K562 (cell line): ENCODE measurements around the gene SOST. TPM values are rescaled to one million over a fixed set of nuclear protein-coding genes. Genes with fewer than 3 reads are reported as not detected.
A peak's percentile ranks its signal among the peaks of the same experiment; 100 is the strongest.

Source experiments
- BRF1 ChIP-seq: IDR thresholded peaks from 3 replicates; pipeline ENCODE4 v1.6.1; 2011; ENCODE audit warnings: borderline replicate concordance, mild to moderate bottlenecking; ENCODE audit not compliant: insufficient read length; ENCODE audit errors: extremely low read depth
- FOXK1 ChIP-seq: sonication (generic); formaldehyde crosslinking; IDR thresholded peaks from 2 replicates; pipeline ENCODE4 v1.8.0; 2022; ENCODE audit warnings: missing genetic modification reagents, mild to moderate bottlenecking, borderline replicate concordance
- HNRNPK ChIP-seq: fragments of 200-400 bp; formaldehyde crosslinking; IDR thresholded peaks from one replicate; pipeline ENCODE4 v1.6.1; 2018; ENCODE audit warnings: mild to moderate bottlenecking, low read depth, low read length; ENCODE audit not compliant: poor library complexity, severe bottlenecking
- LCOR ChIP-seq: sonication (generic); formaldehyde crosslinking; IDR thresholded peaks from 2 replicates; pipeline ENCODE4 v1.8.0; 2022; ENCODE audit warnings: mild to moderate bottlenecking, missing genetic modification reagents
- NFYB ChIP-seq: IDR thresholded peaks from 2 replicates; pipeline ENCODE4 v1.6.1; 2011; ENCODE audit warnings: mild to moderate bottlenecking, moderate library complexity; ENCODE audit not compliant: insufficient read length; ENCODE audit errors: extremely low read depth
- PML ChIP-seq: IDR thresholded peaks from 2 replicates; pipeline ENCODE4 v1.6.1; 2012; ENCODE audit warnings: low read length, inconsistent platforms
- POLR2G ChIP-seq: fragments of 200-400 bp; formaldehyde crosslinking; IDR thresholded peaks from 2 replicates; pipeline ENCODE4 v1.6.1; 2017; ENCODE audit warnings: low read depth, mild to moderate bottlenecking, antibody characterized with exemption, low read length, moderate library complexity
- REST ChIP-seq, 2 experiments: fragments of 450-650 bp; formaldehyde crosslinking in 1 of 2; IDR thresholded peaks; 2 replicates each; pipeline versions ENCODE4 v1.4.0 to v1.6.1; 2014 to 2020; ENCODE audit warnings: mild to moderate bottlenecking in 2 of 2, borderline replicate concordance in 1 of 2, low read depth in 1 of 2
- SMARCA5 ChIP-seq: fragments of 450-650 bp; IDR thresholded peaks from 2 replicates; pipeline ENCODE4 v1.6.1; 2016
- ZNF217 ChIP-seq: sonication (generic); formaldehyde crosslinking; IDR thresholded peaks from 2 replicates; pipeline ENCODE4 v1.8.0; 2022; ENCODE audit warnings: mild to moderate bottlenecking, missing genetic modification reagents
- polyA plus RNA-seq, 8 experiments: library from polyadenylated mRNA; depleted of rRNA in 4 of 8; stranded (reverse) in 5 of 8; unstranded in 3 of 8; fragments of >200 nt; fragmentation: Nextera tagmentation in 2 of 8; fragmentation: Illumina TruSeq in 1 of 8; extraction: Ambion mirVana in 2 of 8; extraction: Trizol in 1 of 8; gene quantifications; 2 replicates each; pipeline versions ENCODE4 v1.2.1 to v1.2.3, GENCODE V29; 2011 to 2014; ENCODE audit warnings: inconsistent platforms in 1 of 8, missing spikeins in 1 of 8
- total RNA-seq, 7 experiments: library from RNA; depleted of rRNA in 6 of 7; stranded (reverse); fragments of >200 nt in 6 of 7; fragmentation: Illumina TruSeq in 2 of 7; extraction: Trizol in 2 of 7; gene quantifications; 2 replicates each; pipeline versions ENCODE4 v1.2.1 to v1.2.3, GENCODE V29; 2011 to 2021; ENCODE audit warnings: low replicate concordance in 1 of 7
- TF ChIP-seq, protein P1 (sequence below), 3 experiments: fragments of 200-800 bp in 1 of 3; sonication (Bioruptor generic) in 1 of 3; sonication (generic) in 1 of 3; formaldehyde crosslinking in 1 of 3; IDR thresholded peaks; 2 replicates each; pipeline versions ENCODE4 v1.6.1 to v1.8.0; 2016 to 2022; ENCODE audit warnings: mild to moderate bottlenecking in 2 of 3, missing compliant biosample characterization in 2 of 3, missing genetic modification characterization in 2 of 3, missing genetic modification reagents in 1 of 3
- TF ChIP-seq, protein P2 (sequence below), 2 experiments: fragments of 450-650 bp; IDR thresholded peaks; 2 replicates each; pipeline ENCODE4 v1.6.1; 2016
- TF ChIP-seq, protein P3 (sequence below): fragments of 200-800 bp; sonication (Bioruptor generic); IDR thresholded peaks from 2 replicates; pipeline ENCODE4 v1.6.1; 2017; ENCODE audit warnings: missing genetic modification characterization, missing compliant biosample characterization

Gene SOST
- total and polyA plus RNA-seq, 9 of the 15 experiments (the other 6 are each of a cell fraction or from before 2014, with no cell fraction given) = not detected

- TF ChIP-seq REST (IDR thresholded peaks at IDR 0.05; ENCODE audit: borderline replicate concordance) (no peak), REST (CRISPR knock-in tag; IDR thresholded peaks at IDR 0.05; ENCODE audit: low read depth) (no peak), LCOR (CRISPR knock-in tag) (0 out of 2 replicates have a peak, but pooled peaks have one; percentile 33), PML (no peak), FOXK1 (no peak), BRF1 (no peak), HNRNPK (no peak), POLR2G (peak; percentile 82), NFYB (no peak), SMARCA5 (no peak), ZNF217 (CRISPR knock-in tag) (no peak)
- TF ChIP-seq, protein P1, sequence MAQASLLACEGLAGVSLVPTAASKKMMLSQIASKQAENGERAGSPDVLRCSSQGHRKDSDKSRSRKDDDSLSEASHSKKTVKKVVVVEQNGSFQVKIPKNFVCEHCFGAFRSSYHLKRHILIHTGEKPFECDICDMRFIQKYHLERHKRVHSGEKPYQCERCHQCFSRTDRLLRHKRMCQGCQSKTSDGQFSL (CRISPR knock-in tag; IDR thresholded peaks at IDR 0.05) = no peak
- TF ChIP-seq, protein P1 (tag; IDR thresholded peaks at IDR 0.05) = no peak
- TF ChIP-seq, protein P2, sequence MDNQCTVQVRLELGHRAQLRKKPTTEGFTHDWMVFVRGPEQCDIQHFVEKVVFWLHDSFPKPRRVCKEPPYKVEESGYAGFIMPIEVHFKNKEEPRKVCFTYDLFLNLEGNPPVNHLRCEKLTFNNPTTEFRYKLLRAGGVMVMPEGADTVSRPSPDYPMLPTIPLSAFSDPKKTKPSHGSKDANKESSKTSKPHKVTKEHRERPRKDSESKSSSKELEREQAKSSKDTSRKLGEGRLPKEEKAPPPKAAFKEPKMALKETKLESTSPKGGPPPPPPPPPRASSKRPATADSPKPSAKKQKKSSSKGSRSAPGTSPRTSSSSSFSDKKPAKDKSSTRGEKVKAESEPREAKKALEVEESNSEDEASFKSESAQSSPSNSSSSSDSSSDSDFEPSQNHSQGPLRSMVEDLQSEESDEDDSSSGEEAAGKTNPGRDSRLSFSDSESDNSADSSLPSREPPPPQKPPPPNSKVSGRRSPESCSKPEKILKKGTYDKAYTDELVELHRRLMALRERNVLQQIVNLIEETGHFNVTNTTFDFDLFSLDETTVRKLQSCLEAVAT (IDR thresholded peaks at IDR 0.05) = no peak
- TF ChIP-seq, protein P3, sequence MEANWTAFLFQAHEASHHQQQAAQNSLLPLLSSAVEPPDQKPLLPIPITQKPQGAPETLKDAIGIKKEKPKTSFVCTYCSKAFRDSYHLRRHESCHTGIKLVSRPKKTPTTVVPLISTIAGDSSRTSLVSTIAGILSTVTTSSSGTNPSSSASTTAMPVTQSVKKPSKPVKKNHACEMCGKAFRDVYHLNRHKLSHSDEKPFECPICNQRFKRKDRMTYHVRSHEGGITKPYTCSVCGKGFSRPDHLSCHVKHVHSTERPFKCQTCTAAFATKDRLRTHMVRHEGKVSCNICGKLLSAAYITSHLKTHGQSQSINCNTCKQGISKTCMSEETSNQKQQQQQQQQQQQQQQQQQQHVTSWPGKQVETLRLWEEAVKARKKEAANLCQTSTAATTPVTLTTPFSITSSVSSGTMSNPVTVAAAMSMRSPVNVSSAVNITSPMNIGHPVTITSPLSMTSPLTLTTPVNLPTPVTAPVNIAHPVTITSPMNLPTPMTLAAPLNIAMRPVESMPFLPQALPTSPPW = peak; percentile 48
Measured at GRCh38 chr17:43720311-43721060, 38.1 kb downstream of the SOST start (continued).
